HUES48 (cell line): Measurements from ENCODE around the gene MED20.

Source experiments
- H3K27ac ChIP-seq: one replicate; pipeline ENCODE4 v1.7.0; 2013; ENCODE audit warnings: low read depth, low read length, inconsistent platforms
- H3K27me3 ChIP-seq: 2 replicates; pipeline ENCODE4 v1.6.1; 2013; ENCODE audit warnings: mild to moderate bottlenecking, low read length; ENCODE audit not compliant: control insufficient read depth, insufficient read depth
- H3K36me3 ChIP-seq: 2 replicates; pipeline ENCODE4 v1.6.1; 2013; ENCODE audit warnings: low read length; ENCODE audit not compliant: control insufficient read depth, insufficient read depth
- H3K4me1 ChIP-seq: 2 replicates; pipeline ENCODE4 v1.6.1; 2013; ENCODE audit warnings: mild to moderate bottlenecking, low read length; ENCODE audit not compliant: control insufficient read depth, insufficient read depth
- H3K4me3 ChIP-seq: 2 replicates; pipeline ENCODE4 v1.5.1; 2013; ENCODE audit warnings: mild to moderate bottlenecking, low read depth, low read length
- H3K9ac ChIP-seq: 2 replicates; pipeline ENCODE4 v1.6.1; 2013; ENCODE audit warnings: mild to moderate bottlenecking, low read depth, low read length, moderate library complexity
- H3K9me3 ChIP-seq: 2 replicates; pipeline ENCODE4 v1.6.1; 2013; ENCODE audit warnings: low read length; ENCODE audit not compliant: control insufficient read depth, insufficient read depth

The MED20 gene

DNA sequence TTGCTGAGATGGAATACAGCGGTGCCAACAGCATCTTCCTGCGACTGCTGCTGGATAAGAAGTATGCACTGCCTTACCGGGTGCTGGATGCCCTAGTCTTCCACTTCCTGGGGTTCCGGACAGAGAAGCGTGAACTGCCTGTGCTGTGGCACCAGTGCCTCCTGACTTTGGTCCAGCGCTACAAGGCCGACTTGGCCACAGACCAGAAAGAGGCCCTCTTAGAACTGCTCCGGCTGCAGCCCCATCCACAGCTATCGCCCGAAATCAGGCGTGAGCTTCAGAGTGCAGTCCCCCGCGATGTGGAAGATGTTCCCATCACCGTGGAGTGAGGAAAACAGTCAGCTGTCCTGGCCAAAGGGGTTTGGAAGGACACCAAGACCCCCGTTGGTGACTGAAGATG lies 11.4 kb upstream of the MED20 start:
- H3K27me3 ChIP-seq = no peaks in the 10 kb centered on the region
- H3K27ac ChIP-seq = no peak overlapping the region
- H3K4me3 ChIP-seq = no peak overlapping the region
- no peaks in the 10 kb centered on the region for H3K4me1 ChIP-seq
- no peaks in the 10 kb centered on the region for H3K9me3 ChIP-seq
- H3K36me3 ChIP-seq = peaks cover 89% of the 10 kb centered on the region
- H3K9ac ChIP-seq = no peak overlapping the region

GRCh38 chr6:41931792-41932191 lies 10.9 kb upstream of the MED20 start:
- Histone ChIP-seq H3K4me3 (no peak overlapping the region), H3K9me3 (no peaks in the 10 kb centered on the region), H3K9ac (no peak overlapping the region), H3K27me3 (no peaks in the 10 kb centered on the region), H3K36me3 (peaks cover 89% of the 10 kb centered on the region), H3K4me1 (no peaks in the 10 kb centered on the region), H3K27ac (no peak overlapping the region)

- Histone ChIP-seq H3K4me3 (no peak overlapping the region), H3K9me3 (no peaks in the 10 kb centered on the region), H3K9ac (no peak overlapping the region), H3K36me3 (peaks cover 86% of the 10 kb centered on the region), H3K27me3 (no peaks in the 10 kb centered on the region), H3K4me1 (no peaks in the 10 kb centered on the region), H3K27ac (no peak overlapping the region)
These were observed 9.0 kb upstream of the MED20 start for GRCh38 chr6:41929924-41930323.

- H3K9ac ChIP-seq = no peak overlapping the region
- peaks cover 81% of the 10 kb centered on the region for H3K36me3 ChIP-seq
- H3K27me3 ChIP-seq = no peaks in the 10 kb centered on the region
- H3K9me3 ChIP-seq = no peaks in the 10 kb centered on the region
- H3K27ac ChIP-seq = no peak overlapping the region
- peaks cover 7% of the 10 kb centered on the region; the same call in 1 of the 2 replicates for H3K4me1 ChIP-seq
- H3K4me3 ChIP-seq = no peak overlapping the region
These were observed 6.3 kb upstream of the MED20 start for GRCh38 chr6:41927253-41927652.

DNA sequence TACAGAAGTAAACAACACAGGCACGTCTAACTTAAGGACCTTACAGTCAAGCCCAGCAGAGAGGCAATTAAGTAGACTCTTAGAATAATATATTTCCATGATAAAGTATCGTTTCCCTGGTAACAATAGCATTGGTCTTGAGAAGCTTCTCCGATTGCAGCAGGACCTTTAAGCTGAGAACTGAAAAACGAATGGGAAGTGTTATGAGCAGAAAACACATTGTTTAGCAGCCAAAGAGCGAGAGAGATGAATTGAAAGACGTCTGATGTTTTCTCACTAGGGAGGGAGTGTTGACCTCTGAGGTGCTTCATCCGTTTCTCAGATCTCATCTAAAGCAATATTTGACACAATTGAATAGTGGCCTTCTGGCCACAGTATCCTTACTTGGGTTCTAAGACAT lies 1.2 kb upstream of the MED20 start:
- Histone ChIP-seq H3K36me3 (peaks cover 36% of the 10 kb centered on the region), H3K27me3 (no peaks in the 10 kb centered on the region), H3K9me3 (no peaks in the 10 kb centered on the region), H3K9ac (peak overlapping the region; percentile 98), H3K27ac (peak overlapping the region; percentile 100), H3K4me1 (peaks cover 8% of the 10 kb centered on the region), H3K4me3 (peak overlapping the region; percentile 98)

GRCh38 chr6:41921712-41921998 lies 716 bp upstream of the MED20 start:
- Histone ChIP-seq H3K4me1 (peaks cover 8% of the 10 kb centered on the region), H3K9ac (peak overlapping the region; percentile 98), H3K9me3 (no peaks in the 10 kb centered on the region), H3K36me3 (peaks cover 34% of the 10 kb centered on the region), H3K27me3 (no peaks in the 10 kb centered on the region), H3K27ac (peak overlapping the region; percentile 100), H3K4me3 (peak overlapping the region; percentile 98)

GRCh38 chr6:41917528-41917927 lies 3.4 kb downstream of the MED20 start:
- peaks cover 3% of the 10 kb centered on the region for H3K4me1 ChIP-seq
- peaks cover 38% of the 10 kb centered on the region for H3K36me3 ChIP-seq
- no peaks in the 10 kb centered on the region for H3K9me3 ChIP-seq
- no peak overlapping the region for H3K9ac ChIP-seq
- H3K27me3 ChIP-seq = no peaks in the 10 kb centered on the region
- no peak overlapping the region for H3K4me3 ChIP-seq
- H3K27ac ChIP-seq = no peak overlapping the region

DNA sequence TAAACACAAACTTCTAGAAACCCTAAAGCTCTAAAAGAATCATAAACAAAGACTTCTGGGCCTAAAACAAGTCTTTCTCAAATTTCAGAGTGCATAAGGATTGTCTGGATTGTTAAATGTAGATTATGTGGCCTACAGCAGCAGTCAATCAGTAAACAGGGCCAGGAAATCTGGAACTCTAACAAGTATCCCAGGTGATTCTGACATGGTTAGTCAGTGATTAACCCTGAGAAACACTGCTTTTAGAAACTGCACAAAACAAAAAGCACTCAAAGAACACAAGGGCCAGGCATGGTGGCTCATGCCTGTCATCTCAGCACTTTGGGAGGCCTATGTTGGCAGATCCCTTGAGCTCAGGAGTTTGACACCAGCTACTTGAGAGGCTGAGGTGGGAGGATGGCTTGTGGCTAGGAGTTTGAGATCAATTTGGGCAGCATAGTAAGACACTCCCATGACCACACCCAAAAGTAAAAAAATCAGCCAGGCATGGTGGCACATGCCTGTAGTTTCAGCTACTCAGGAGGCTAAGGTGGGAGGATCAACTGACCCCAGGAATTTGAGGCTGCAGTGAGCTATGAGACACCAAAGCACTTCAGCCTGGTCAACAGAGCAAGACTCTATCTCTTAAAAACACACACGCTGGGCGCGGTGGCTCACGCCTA lies 5.9 kb downstream of the MED20 start:
- Histone ChIP-seq H3K27me3 (no peaks in the 10 kb centered on the region), H3K9ac (no peak overlapping the region), H3K9me3 (no peaks in the 10 kb centered on the region), H3K4me1 (no peaks in the 10 kb centered on the region; the same call in 1 of the 2 replicates), H3K27ac (no peak overlapping the region), H3K4me3 (no peak overlapping the region), H3K36me3 (peaks cover 48% of the 10 kb centered on the region)

DNA sequence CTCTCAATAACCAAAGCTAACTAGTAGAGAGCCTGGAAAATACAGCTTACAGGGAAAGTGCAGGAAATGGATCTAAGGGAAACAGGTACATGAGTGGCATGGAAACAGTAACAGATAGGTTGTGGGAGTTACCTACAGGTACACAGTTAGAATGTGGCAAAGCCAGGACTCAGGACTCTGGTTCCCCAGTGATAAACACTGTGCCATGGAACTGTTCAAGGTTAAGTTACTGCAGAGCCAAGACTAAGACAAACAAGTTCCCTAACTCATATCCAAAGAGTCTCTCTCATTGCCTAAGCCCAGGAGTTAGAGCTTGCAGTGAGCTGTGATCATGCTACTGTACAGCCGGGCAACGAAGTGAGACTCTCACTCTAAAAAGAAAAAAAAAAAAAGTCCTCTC lies 6.6 kb downstream of the MED20 start:
- no peak overlapping the region for H3K4me3 ChIP-seq
- peaks cover 53% of the 10 kb centered on the region for H3K36me3 ChIP-seq
- no peak overlapping the region for H3K9ac ChIP-seq
- H3K27me3 ChIP-seq = no peaks in the 10 kb centered on the region
- no peaks in the 10 kb centered on the region for H3K9me3 ChIP-seq
- no peak overlapping the region for H3K27ac ChIP-seq
- no peaks in the 10 kb centered on the region for H3K4me1 ChIP-seq

DNA sequence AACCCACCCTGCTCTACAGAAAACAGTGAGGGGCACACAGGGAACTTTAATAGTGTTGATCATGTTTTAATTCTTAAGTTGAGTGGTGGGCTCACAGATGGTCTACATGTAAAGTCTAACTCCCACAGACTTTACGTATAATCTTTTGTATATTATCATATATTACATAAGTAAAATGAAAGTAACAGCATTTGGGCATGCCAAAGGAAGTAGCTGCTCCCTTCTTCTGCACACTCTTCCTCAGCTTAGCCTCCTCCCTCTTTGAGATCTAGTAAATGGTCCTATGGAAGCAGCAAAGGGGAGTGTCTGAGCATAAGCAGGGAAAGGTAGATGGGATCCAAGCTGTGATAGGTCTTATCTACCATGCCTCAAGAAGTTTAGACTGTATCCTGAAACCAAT lies 11.2 kb downstream of the MED20 start:
- Histone ChIP-seq H3K27me3 (no peaks in the 10 kb centered on the region), H3K4me3 (no peak overlapping the region), H3K4me1 (no peaks in the 10 kb centered on the region), H3K9me3 (no peaks in the 10 kb centered on the region), H3K9ac (no peak overlapping the region), H3K27ac (no peak overlapping the region), H3K36me3 (peaks cover 75% of the 10 kb centered on the region)

DNA sequence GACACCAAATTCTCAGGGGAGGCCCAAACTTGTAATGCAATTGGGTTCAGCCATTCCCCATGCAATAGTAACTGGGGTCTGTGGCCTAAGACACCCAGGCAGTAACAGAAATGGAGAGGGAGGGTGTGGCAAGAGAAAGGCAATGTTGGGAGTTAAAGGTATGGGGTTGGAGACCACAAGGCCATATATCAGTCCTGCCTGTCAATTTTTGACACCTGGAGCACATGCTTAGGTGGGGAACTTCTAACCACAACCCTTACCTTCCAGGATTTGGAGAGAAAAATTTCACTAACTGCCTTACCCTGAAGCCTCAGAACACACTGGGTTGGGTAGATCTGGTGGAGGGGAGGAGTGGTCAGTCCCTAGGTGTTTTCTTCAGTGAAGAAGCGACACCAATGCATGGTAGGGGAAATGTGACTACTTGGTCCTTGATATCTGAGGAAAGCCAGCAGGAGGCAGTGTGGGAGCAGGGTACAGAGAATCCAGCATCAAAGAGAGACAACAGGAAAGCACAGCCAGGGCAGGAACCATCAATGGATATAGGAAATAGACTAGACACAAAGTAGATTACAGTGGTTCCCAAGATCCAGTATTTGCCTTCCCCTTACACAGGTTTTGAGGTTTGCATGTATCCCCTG lies 18.9 kb downstream of the MED20 start:
- no peak overlapping the region for H3K4me3 ChIP-seq
- no peaks in the 10 kb centered on the region for H3K4me1 ChIP-seq
- peaks cover 30% of the 10 kb centered on the region for H3K36me3 ChIP-seq
- no peaks in the 10 kb centered on the region for H3K9me3 ChIP-seq
- no peaks in the 10 kb centered on the region for H3K27me3 ChIP-seq
- no peak overlapping the region for H3K27ac ChIP-seq
- no peak overlapping the region for H3K9ac ChIP-seq
